ENCODE results near the gene ADAP1.

- TF ChIP-seq CTCF (conservative IDR thresholded peaks at IDR 0.05 in 1 of 2, IDR thresholded peaks at IDR 0.05 in 1 of 2; ENCODE audit: extremely low read depth in 1 of 2, insufficient read depth in 1 of 2, low read depth in 1 of 2, low read length in 2 of 2) (no peak), EZH2 (IDR thresholded peaks at IDR 0.05; ENCODE audit: borderline replicate concordance, low read length) (no peak)
These were observed 37.0 kb downstream of the ADAP1 start for GRCh38 chr7:917255-918117.
